Neural progenitor cell (in vitro differentiated cells): ENCODE measurements around the gene CCDC102A. TPM values are rescaled to one million over a fixed set of nuclear protein-coding genes. Genes with fewer than 3 reads are reported as not detected.
"Not testable (repeated sequence)": the region's sequence is repeated elsewhere in the genome, so short reads cannot be mapped to it uniquely, and the experiment has no call there.

Experiments
- DNase-seq: peaks from one replicate; pipeline ENCODE4 v3.0.0-alpha.2; 2016; ENCODE audit warnings: low spot score
- H2AFZ ChIP-seq: fragments of 200-600 bp; sonication (generic); replicated peaks from 2 replicates; pipeline ENCODE4 v1.6.1; 2016; ENCODE audit warnings: antibody characterized with exemption
- H3F3A ChIP-seq: fragments of 200-600 bp; sonication (generic); 2 replicates; pipeline ENCODE4 v1.6.1; 2016; ENCODE audit warnings: antibody characterized with exemption, low read depth
- H3K27ac ChIP-seq: fragments of 200-600 bp; sonication (generic); 2 replicates; pipeline ENCODE4 v1.5.1; 2016; ENCODE audit warnings: mild to moderate bottlenecking
- H3K27me3 ChIP-seq: fragments of 200-600 bp; sonication (generic); 2 replicates; pipeline ENCODE4 v1.6.1; 2016; ENCODE audit warnings: mild to moderate bottlenecking, moderate library complexity
- H3K36me3 ChIP-seq: fragments of 200-600 bp; sonication (generic); 2 replicates; pipeline ENCODE4 v1.5.1; 2016
- H3K4me1 ChIP-seq: fragments of 200-600 bp; sonication (generic); 2 replicates; pipeline ENCODE4 v1.6.1; 2016; ENCODE audit warnings: mixed run types
- H3K4me2 ChIP-seq: fragments of 200-600 bp; sonication (generic); 2 replicates; pipeline ENCODE4 v1.6.1; 2016
- H3K4me3 ChIP-seq: fragments of 200-600 bp; sonication (generic); 2 replicates; pipeline ENCODE4 v1.5.1; 2016
- H3K79me2 ChIP-seq: fragments of 200-600 bp; sonication (generic); 2 replicates; pipeline ENCODE4 v1.6.1; 2016; ENCODE audit warnings: low read depth
- H3K9ac ChIP-seq: fragments of 200-600 bp; sonication (generic); 2 replicates; pipeline ENCODE4 v1.6.1; 2016
- H3K9me3 ChIP-seq: fragments of 200-600 bp; sonication (generic); 2 replicates; pipeline ENCODE4 v1.5.1; 2016; ENCODE audit warnings: low read depth
- H4K20me1 ChIP-seq: fragments of 200-600 bp; sonication (generic); 2 replicates; pipeline ENCODE4 v1.6.1; 2016; ENCODE audit warnings: low read depth
- H3K27ac Mint-ChIP-seq: 3 replicates; pipeline ENCODE4 v1.8.0; 2021; ENCODE audit warnings: mixed read lengths
- H3K27me3 Mint-ChIP-seq: 2 replicates; pipeline ENCODE4 v1.8.0; 2022; ENCODE audit warnings: low read depth, mild to moderate bottlenecking, inconsistent platforms, moderate library complexity, mixed read lengths; ENCODE audit not compliant: insufficient read depth
- H3K36me3 Mint-ChIP-seq: 3 replicates; pipeline ENCODE4 v1.8.0; 2021; ENCODE audit warnings: mixed read lengths
- H3K4me1 Mint-ChIP-seq: 3 replicates; pipeline ENCODE4 v1.8.0; 2021; ENCODE audit warnings: mixed read lengths
- H3K4me3 Mint-ChIP-seq: 3 replicates; pipeline ENCODE4 v1.8.0; 2021; ENCODE audit warnings: mild to moderate bottlenecking, moderate library complexity, mixed read lengths
- H3K9me3 Mint-ChIP-seq: 3 replicates; pipeline ENCODE4 v1.8.0; 2020; ENCODE audit warnings: mixed read lengths
- EZH2 ChIP-seq: fragments of 200-600 bp; sonication (generic); IDR thresholded peaks from 2 replicates; pipeline ENCODE4 v1.6.1; 2017; ENCODE audit warnings: antibody characterized with exemption, mild to moderate bottlenecking, moderate library complexity
- EZH2phosphoT487 ChIP-seq: fragments of 200-600 bp; sonication (generic); IDR thresholded peaks from 2 replicates; pipeline ENCODE4 v1.6.1; 2017; ENCODE audit warnings: antibody characterized with exemption
- total RNA-seq: library from RNA; depleted of rRNA; stranded (reverse); fragments of >200 nt; gene quantifications from 2 replicates; pipeline ENCODE4 v1.2.3, GENCODE V29; 2015; ENCODE audit warnings: low replicate concordance
- TF ChIP-seq, protein P1 (sequence below): fragments of 200-600 bp; sonication (generic); IDR thresholded peaks from 2 replicates; pipeline ENCODE4 v1.5.1; 2017; ENCODE audit warnings: antibody characterized with exemption, mild to moderate bottlenecking

CCDC102A gene
- total RNA-seq, 1 donor from 2014 or later = 3.9 TPM

DNA sequence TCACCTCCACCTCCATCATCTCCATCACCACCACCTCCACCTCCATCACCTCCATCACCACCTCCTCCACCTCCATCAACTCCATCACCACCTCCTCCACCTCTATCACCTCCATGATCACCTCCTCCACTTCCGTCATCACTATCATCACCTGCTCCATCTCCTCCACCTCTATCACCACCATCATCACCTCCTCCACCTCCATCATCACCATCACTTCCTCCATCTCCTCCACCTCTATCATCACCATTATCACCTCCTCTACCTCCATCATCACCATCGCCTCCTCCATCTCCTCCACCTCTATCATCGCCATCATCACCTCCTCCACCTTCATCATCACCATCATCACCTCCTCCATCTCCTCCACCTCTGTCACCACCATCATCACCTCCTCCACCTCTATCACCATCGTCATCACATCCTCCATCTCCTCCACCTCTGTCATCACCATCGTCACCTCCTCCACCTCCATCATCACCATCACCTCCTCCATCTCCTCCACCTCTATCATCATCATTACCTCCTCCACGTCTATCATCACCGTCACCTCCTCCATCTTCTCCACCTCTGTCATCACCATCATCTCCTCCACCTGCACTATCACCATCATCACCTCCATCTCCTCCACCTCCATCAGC is 33.1 kb upstream of the CCDC102A start:
- no peak overlapping the region for H3K4me3 ChIP-seq
- H3K9me3 ChIP-seq = no peaks in the 10 kb centered on the region
- peaks cover 30% of the 10 kb centered on the region for H3K27me3 Mint-ChIP-seq
- no peak for DNase-seq
- no peak for TF ChIP-seq EZH2phosphoT487
- TF ChIP-seq EZH2 = no peak
- TF ChIP-seq, protein P1, sequence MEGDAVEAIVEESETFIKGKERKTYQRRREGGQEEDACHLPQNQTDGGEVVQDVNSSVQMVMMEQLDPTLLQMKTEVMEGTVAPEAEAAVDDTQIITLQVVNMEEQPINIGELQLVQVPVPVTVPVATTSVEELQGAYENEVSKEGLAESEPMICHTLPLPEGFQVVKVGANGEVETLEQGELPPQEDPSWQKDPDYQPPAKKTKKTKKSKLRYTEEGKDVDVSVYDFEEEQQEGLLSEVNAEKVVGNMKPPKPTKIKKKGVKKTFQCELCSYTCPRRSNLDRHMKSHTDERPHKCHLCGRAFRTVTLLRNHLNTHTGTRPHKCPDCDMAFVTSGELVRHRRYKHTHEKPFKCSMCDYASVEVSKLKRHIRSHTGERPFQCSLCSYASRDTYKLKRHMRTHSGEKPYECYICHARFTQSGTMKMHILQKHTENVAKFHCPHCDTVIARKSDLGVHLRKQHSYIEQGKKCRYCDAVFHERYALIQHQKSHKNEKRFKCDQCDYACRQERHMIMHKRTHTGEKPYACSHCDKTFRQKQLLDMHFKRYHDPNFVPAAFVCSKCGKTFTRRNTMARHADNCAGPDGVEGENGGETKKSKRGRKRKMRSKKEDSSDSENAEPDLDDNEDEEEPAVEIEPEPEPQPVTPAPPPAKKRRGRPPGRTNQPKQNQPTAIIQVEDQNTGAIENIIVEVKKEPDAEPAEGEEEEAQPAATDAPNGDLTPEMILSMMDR = no peak
- peak overlapping the region; percentile 55 for H3K4me3 Mint-ChIP-seq
- no peak overlapping the region for H2AFZ ChIP-seq
- H3F3A ChIP-seq = no peaks in the 10 kb centered on the region
- H3K79me2 ChIP-seq = no peaks in the 10 kb centered on the region
- no peaks in the 10 kb centered on the region for H3K4me1 ChIP-seq
- no peaks in the 10 kb centered on the region for H3K27me3 ChIP-seq
- peaks cover 3% of the 10 kb centered on the region for H3K36me3 Mint-ChIP-seq
- H3K9me3 Mint-ChIP-seq = peaks cover 11% of the 10 kb centered on the region
- no peaks in the 10 kb centered on the region for H4K20me1 ChIP-seq
- H3K27ac Mint-ChIP-seq = peak overlapping the region; percentile 17
- no peaks in the 10 kb centered on the region for H3K36me3 ChIP-seq
- no peak overlapping the region for H3K4me2 ChIP-seq
- no peak overlapping the region for H3K9ac ChIP-seq
- peaks cover 4% of the 10 kb centered on the region for H3K4me1 Mint-ChIP-seq
- H3K27ac ChIP-seq = no peak overlapping the region

DNA sequence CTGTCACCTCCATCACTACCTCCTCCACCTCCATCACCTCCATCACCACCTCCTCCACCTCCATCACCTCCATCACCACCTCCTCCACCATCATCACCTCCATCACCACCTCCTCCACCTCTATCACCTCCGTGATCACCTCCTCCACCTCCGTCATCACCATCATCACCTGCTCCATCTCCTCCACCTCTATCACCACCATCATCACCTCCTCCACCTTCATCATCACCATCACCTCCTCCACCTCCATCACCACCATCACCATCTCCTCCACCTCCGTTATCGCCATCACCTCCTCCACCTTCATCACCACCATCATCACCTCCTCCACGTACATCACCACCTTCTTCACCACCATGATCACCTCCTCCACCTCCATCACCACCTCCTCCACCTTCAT is 32.4 kb upstream of the CCDC102A start:
- H3K36me3 Mint-ChIP-seq, H3K27ac Mint-ChIP-seq, H3K36me3 ChIP-seq, H2AFZ ChIP-seq, H4K20me1 ChIP-seq, H3K4me1 ChIP-seq, H3K4me3 ChIP-seq, H3K4me3 Mint-ChIP-seq, H3K4me2 ChIP-seq, H3K27ac ChIP-seq, H3K27me3 ChIP-seq, H3K79me2 ChIP-seq, DNase-seq, H3K9me3 ChIP-seq, H3K4me1 Mint-ChIP-seq, H3F3A ChIP-seq, H3K9ac ChIP-seq: not testable (repeated sequence)
- Mint-ChIP-seq H3K27me3 (peaks cover 30% of the 10 kb centered on the region), H3K9me3 (peaks cover 11% of the 10 kb centered on the region)

DNA sequence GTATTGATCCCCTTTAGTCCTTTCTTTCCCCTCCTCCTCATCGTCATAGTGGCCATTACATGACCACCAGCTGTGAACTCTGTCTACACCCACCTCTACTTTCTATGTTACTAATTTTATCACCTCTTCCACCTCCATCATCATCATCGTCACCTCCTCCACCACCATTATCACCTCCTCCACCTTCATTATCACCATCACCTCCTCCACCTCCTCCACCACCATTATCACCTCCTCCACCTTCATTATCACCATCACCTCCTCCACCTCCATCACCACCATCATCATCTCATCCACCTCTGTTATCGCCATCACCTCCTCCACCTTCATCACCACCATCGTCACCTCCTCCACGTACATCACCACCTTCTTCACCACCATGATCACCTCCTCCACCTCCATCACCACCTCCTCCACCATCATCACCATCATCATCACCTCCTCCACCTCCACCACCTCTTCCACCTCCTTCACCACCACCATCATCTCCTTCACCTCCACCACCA is 31.9 kb upstream of the CCDC102A start:
- Mint-ChIP-seq H3K36me3 (peaks cover 3% of the 10 kb centered on the region), H3K4me1 (peaks cover 5% of the 10 kb centered on the region), H3K27me3 (peaks cover 33% of the 10 kb centered on the region), H3K9me3 (peaks cover 11% of the 10 kb centered on the region), H3K4me3 (peak overlapping the region; percentile 1), H3K27ac (no peak overlapping the region)
- H3K79me2 ChIP-seq = no peaks in the 10 kb centered on the region
- no peaks in the 10 kb centered on the region for H3K4me1 ChIP-seq
- no peaks in the 10 kb centered on the region for H3K9me3 ChIP-seq
- H3K4me3 ChIP-seq = no peak overlapping the region
- H3K9ac ChIP-seq = no peak overlapping the region
- no peak for DNase-seq
- no peaks in the 10 kb centered on the region for H3K36me3 ChIP-seq
- H4K20me1 ChIP-seq = no peaks in the 10 kb centered on the region
- no peak overlapping the region for H3K27ac ChIP-seq
- no peak overlapping the region for H2AFZ ChIP-seq
- TF ChIP-seq EZH2phosphoT487 = no peak
- no peak for TF ChIP-seq EZH2
- TF ChIP-seq, protein P1 = no peak
- no peak overlapping the region for H3K4me2 ChIP-seq
- H3F3A ChIP-seq = no peaks in the 10 kb centered on the region
- H3K27me3 ChIP-seq = no peaks in the 10 kb centered on the region

DNA sequence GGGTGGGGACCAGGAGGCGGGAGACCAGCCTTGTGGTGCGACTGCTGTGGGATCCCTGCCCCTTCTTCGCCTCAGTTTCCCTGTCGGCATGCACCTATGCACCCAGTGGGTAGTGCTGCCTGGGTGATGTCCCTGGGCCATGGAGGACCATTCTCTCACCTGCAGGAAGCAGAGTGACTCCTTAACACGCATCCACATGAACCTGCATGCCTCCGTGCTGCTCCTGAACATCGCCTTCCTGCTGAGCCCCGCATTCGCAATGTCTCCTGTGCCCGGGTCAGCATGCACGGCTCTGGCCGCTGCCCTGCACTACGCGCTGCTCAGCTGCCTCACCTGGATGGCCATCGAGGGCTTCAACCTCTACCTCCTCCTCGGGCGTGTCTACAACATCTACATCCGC is 31.3 kb upstream of the CCDC102A start:
- DNase-seq = no peak
- Mint-ChIP-seq H3K4me1 (peaks cover 5% of the 10 kb centered on the region), H3K27ac (no peak overlapping the region), H3K36me3 (peaks cover 3% of the 10 kb centered on the region), H3K27me3 (peaks cover 34% of the 10 kb centered on the region), H3K4me3 (peak overlapping the region; percentile 1), H3K9me3 (peaks cover 11% of the 10 kb centered on the region)
- Histone ChIP-seq H3K4me2 (no peak overlapping the region), H3K4me1 (no peaks in the 10 kb centered on the region), H3K4me3 (no peak overlapping the region), H3K79me2 (no peaks in the 10 kb centered on the region), H3F3A (no peaks in the 10 kb centered on the region), H3K27me3 (no peaks in the 10 kb centered on the region), H2AFZ (no peak overlapping the region), H3K36me3 (no peaks in the 10 kb centered on the region), H3K27ac (no peak overlapping the region), H3K9ac (no peak overlapping the region), H4K20me1 (no peaks in the 10 kb centered on the region), H3K9me3 (no peaks in the 10 kb centered on the region)
- TF ChIP-seq EZH2 (no peak), EZH2phosphoT487 (no peak)
- TF ChIP-seq, protein P1 = no peak
